ENCODE measurements around the gene FMN1. TPM values are rescaled to one million over a fixed set of nuclear protein-coding genes. Genes with fewer than 3 reads are reported as not detected.

Gene FMN1
- total RNA-seq, 1 experiment from 2014 or later = 2.4 TPM

DNA sequence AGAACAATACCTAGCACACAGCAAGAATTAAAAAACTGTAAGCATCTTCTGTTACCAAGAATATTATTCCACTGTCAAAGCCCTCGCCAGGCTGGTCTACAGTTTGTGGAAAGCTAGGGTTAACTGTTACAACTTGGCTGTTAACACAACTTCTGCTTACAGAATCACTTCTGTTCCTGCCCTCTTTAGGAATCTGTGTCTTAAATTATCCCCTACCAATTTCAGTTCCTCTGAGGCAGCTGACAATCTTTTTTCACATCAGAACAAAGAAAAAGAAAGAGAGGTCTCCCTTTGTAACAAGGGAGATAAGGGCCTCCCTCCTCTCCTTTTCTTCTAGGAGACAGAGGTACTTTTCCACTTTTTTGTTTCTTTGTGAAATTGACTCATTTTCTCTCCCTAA, 188.9 kb downstream of the FMN1 start:
- intact Hi-C loops (cut with micrococcal nuclease) = no loop called here
- no peak for DNase-seq
- TF ChIP-seq EZH2 (IDR thresholded peaks at IDR 0.05; ENCODE audit: low read length, unreplicated experiment) (no peak), EZH2phosphoT487 (IDR thresholded peaks at IDR 0.05; ENCODE audit: borderline replicate concordance, low read length) (no peak)
- TF ChIP-seq, protein P1, sequence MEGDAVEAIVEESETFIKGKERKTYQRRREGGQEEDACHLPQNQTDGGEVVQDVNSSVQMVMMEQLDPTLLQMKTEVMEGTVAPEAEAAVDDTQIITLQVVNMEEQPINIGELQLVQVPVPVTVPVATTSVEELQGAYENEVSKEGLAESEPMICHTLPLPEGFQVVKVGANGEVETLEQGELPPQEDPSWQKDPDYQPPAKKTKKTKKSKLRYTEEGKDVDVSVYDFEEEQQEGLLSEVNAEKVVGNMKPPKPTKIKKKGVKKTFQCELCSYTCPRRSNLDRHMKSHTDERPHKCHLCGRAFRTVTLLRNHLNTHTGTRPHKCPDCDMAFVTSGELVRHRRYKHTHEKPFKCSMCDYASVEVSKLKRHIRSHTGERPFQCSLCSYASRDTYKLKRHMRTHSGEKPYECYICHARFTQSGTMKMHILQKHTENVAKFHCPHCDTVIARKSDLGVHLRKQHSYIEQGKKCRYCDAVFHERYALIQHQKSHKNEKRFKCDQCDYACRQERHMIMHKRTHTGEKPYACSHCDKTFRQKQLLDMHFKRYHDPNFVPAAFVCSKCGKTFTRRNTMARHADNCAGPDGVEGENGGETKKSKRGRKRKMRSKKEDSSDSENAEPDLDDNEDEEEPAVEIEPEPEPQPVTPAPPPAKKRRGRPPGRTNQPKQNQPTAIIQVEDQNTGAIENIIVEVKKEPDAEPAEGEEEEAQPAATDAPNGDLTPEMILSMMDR (conservative IDR thresholded peaks at IDR 0.05; ENCODE audit: low read depth, low read length) = no peak
- no peak overlapping the region for H3K4me3 ChIP-seq (ENCODE audit: low read length)
- H2AFZ ChIP-seq (ENCODE audit: low read length) = no peak overlapping the region
- no TSS peak for BruUV-seq (replicated peaks)
- no peaks in the 10 kb centered on the region for H3K9me2 ChIP-seq (replicated peaks; ENCODE audit: low read length)
- no peak for ATAC-seq
- no peak overlapping the region for H3K4me2 ChIP-seq (ENCODE audit: low read length)
- H3F3A ChIP-seq (ENCODE audit: low read length, unreplicated experiment) = no peaks in the 10 kb centered on the region
- H4K20me1 ChIP-seq (ENCODE audit: low read length) = no peaks in the 10 kb centered on the region
- CTCF ChIA-PET = no interaction called here
- no peaks in the 10 kb centered on the region for H3K9me3 ChIP-seq (ENCODE audit: low read length)
- no peaks in the 10 kb centered on the region for H3K27me3 ChIP-seq (ENCODE audit: low read length)
- H3K27ac ChIP-seq (ENCODE audit: low read length) = no peak overlapping the region
- peaks cover 15% of the 10 kb centered on the region for H3K4me1 ChIP-seq (ENCODE audit: insufficient read depth, low read length)
- no peaks in the 10 kb centered on the region for H3K36me3 ChIP-seq (ENCODE audit: low read depth, low read length)
- POLR2A ChIA-PET (ENCODE audit: unreplicated experiment) = no interaction called here
- no peaks in the 10 kb centered on the region for H3K79me2 ChIP-seq (ENCODE audit: low read length)
- no peak overlapping the region for H3K9ac ChIP-seq (ENCODE audit: low read length)

DNA sequence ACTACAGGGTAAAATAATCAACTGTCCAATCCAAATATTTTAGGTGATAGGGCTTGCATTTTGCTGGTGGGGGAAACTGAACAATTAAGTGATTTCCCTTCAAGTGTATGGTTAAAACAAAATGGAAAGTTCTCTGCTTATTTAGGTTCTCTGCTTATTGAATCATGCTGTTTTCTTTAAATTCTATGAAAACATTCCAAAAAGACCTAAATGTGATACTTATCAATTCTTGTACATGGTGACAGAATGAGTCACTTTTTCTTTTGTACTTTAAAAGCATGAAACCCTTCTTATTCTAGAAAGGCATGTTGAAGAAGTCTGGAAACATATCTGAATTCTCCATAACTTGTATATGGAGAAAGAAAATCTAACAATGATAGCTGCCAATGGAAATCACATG, 192.6 kb downstream of the FMN1 start:
- Histone ChIP-seq H3K4me2 (ENCODE audit: low read length) (no peak overlapping the region), H3K9me2 (replicated peaks; ENCODE audit: low read length) (no peaks in the 10 kb centered on the region), H3F3A (ENCODE audit: low read length, unreplicated experiment) (no peaks in the 10 kb centered on the region), H3K79me2 (ENCODE audit: low read length) (no peaks in the 10 kb centered on the region), H3K9me3 (ENCODE audit: low read length) (no peaks in the 10 kb centered on the region), H3K4me1 (ENCODE audit: insufficient read depth, low read length) (peaks cover under 1% of the 10 kb centered on the region; the same call in 1 of the 2 replicates), H3K27me3 (ENCODE audit: low read length) (no peaks in the 10 kb centered on the region), H3K9ac (ENCODE audit: low read length) (no peak overlapping the region), H3K36me3 (ENCODE audit: low read depth, low read length) (no peaks in the 10 kb centered on the region), H2AFZ (ENCODE audit: low read length) (no peak overlapping the region), H4K20me1 (ENCODE audit: low read length) (no peaks in the 10 kb centered on the region), H3K4me3 (ENCODE audit: low read length) (no peak overlapping the region), H3K27ac (ENCODE audit: low read length) (no peak overlapping the region)
- BruUV-seq (replicated peaks) = no TSS peak
- no peak for TF ChIP-seq EZH2phosphoT487 (IDR thresholded peaks at IDR 0.05; ENCODE audit: borderline replicate concordance, low read length)
- TF ChIP-seq EZH2 (IDR thresholded peaks at IDR 0.05; ENCODE audit: low read length, unreplicated experiment) = no peak
- TF ChIP-seq, protein P1 (conservative IDR thresholded peaks at IDR 0.05; ENCODE audit: low read depth, low read length) = no peak
- ChIA-PET CTCF (no interaction called here), POLR2A (ENCODE audit: unreplicated experiment) (no interaction called here)
- DNase-seq (no peak), ATAC-seq (no peak)
- intact Hi-C loops (cut with micrococcal nuclease) = no loop called here

DNA sequence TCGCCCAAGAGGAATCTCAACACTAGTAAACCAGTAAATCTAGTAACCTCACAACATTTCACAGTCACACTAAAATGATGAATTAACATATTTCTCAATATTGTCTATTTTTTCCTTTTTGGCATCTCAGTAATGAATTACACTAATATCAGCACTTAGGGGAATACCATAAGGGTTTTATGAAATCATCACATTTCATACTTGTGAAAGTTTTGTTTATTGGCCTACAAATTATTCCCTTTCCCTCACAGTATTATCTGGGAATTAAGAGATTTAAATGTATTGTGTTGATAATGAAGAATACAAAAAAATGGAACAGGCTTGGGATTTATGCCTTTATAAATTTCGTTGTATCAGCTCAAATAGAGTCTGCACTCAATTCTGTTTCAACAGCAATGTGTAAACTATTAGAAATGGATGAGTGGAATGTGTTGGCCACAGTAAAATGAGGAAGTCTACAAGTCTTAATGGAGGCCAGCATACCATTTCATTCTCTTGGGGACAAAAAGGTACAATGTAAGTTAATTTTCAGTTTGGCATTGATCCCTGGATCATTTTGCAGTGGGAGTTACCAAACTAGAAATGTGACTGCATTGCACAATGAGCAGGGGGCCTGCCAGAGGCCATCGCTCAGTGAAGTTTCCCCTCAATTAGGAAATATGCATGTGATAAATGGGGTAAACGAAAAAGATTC, 195.4 kb downstream of the FMN1 start:
- Histone ChIP-seq H3K4me3 (ENCODE audit: low read length) (no peak overlapping the region), H3F3A (ENCODE audit: low read length, unreplicated experiment) (no peaks in the 10 kb centered on the region), H3K4me1 (ENCODE audit: insufficient read depth, low read length) (0 out of 2 replicates have a peak, but pooled peaks cover 3% of the 10 kb centered on the region), H3K36me3 (ENCODE audit: low read depth, low read length) (no peaks in the 10 kb centered on the region), H3K9ac (ENCODE audit: low read length) (no peak overlapping the region), H3K79me2 (ENCODE audit: low read length) (no peaks in the 10 kb centered on the region), H4K20me1 (ENCODE audit: low read length) (no peaks in the 10 kb centered on the region), H2AFZ (ENCODE audit: low read length) (no peak overlapping the region), H3K27me3 (ENCODE audit: low read length) (no peaks in the 10 kb centered on the region), H3K27ac (ENCODE audit: low read length) (no peak overlapping the region), H3K9me2 (replicated peaks; ENCODE audit: low read length) (no peaks in the 10 kb centered on the region), H3K9me3 (ENCODE audit: low read length) (no peaks in the 10 kb centered on the region), H3K4me2 (ENCODE audit: low read length) (no peak overlapping the region)
- intact Hi-C loops (cut with micrococcal nuclease) = no loop called here
- ChIA-PET POLR2A (ENCODE audit: unreplicated experiment) (no interaction called here), CTCF (no interaction called here)
- DNase-seq (no peak), ATAC-seq (no peak)
- no peak for TF ChIP-seq EZH2phosphoT487 (IDR thresholded peaks at IDR 0.05; ENCODE audit: borderline replicate concordance, low read length)
- TF ChIP-seq EZH2 (IDR thresholded peaks at IDR 0.05; ENCODE audit: low read length, unreplicated experiment) = no peak
- TF ChIP-seq, protein P1 (conservative IDR thresholded peaks at IDR 0.05; ENCODE audit: low read depth, low read length) = no peak
- no TSS peak for BruUV-seq (replicated peaks)

All from PC-3 (cell line).